ENCODE results near the gene ZNF687.
"Not testable (repeated sequence)": the region's sequence is repeated elsewhere in the genome, so short reads cannot be mapped to it uniquely, and the experiment has no call there.

The ZNF687 gene

GRCh38 chr1:151281969-151282882 lies at the start of gene ZNF687:
ZNF687 (plus strand) TSS chr1:151282299; CDS start chr1:151286292, 3,993 bp downstream.
- peak; percentile 99 for DNase-seq

GRCh38 chr1:151235235-151235634 lies 46.9 kb upstream of the ZNF687 start:
- DNase-seq: no peak

- no peak for DNase-seq
These were observed 44.2 kb upstream of the ZNF687 start for GRCh38 chr1:151237678-151238466.

GRCh38 chr1:151238467-151238739 lies 43.7 kb upstream of the ZNF687 start:
- DNase-seq: no peak

- no peak for DNase-seq
These were observed 39.7 kb upstream of the ZNF687 start for GRCh38 chr1:151242442-151242841.

- no peak for DNase-seq
These were observed 38.3 kb upstream of the ZNF687 start for GRCh38 chr1:151243683-151244216.

GRCh38 chr1:151246786-151247185 lies 35.3 kb upstream of the ZNF687 start:
- no peak for DNase-seq

- DNase-seq: peak; percentile 64
These were observed 30.2 kb upstream of the ZNF687 start for GRCh38 chr1:151251656-151252470.

GRCh38 chr1:151254217-151255213 lies 27.6 kb upstream of the ZNF687 start, which contains the start of gene PSMD4:
PSMD4 (plus strand) TSS chr1:151254734; CDS start chr1:151254783, 49 bp downstream.
- DNase-seq: peak; percentile 93

- DNase-seq: no peak
These were observed 26.7 kb upstream of the ZNF687 start for GRCh38 chr1:151255381-151255780.

GRCh38 chr1:151259351-151259750 lies 22.7 kb upstream of the ZNF687 start:
- no peak for DNase-seq

- no peak for DNase-seq
These were observed 16.5 kb upstream of the ZNF687 start for GRCh38 chr1:151265446-151266236.

- no peak for DNase-seq
These were observed 15.8 kb upstream of the ZNF687 start for GRCh38 chr1:151266315-151266714.

GRCh38 chr1:151266821-151267220 lies 15.3 kb upstream of the ZNF687 start:
- DNase-seq: no peak

- DNase-seq: no peak
These were observed 14.3 kb upstream of the ZNF687 start for GRCh38 chr1:151267760-151268159.

GRCh38 chr1:151273924-151274466 lies 8.1 kb upstream of the ZNF687 start:
- no peak for DNase-seq

- DNase-seq: not testable (repeated sequence)
These were observed 6.8 kb upstream of the ZNF687 start for GRCh38 chr1:151275341-151275740.

- DNase-seq: no peak
These were observed 4.8 kb upstream of the ZNF687 start for GRCh38 chr1:151277249-151277648.

GRCh38 chr1:151281225-151281968 lies 702 bp upstream of the ZNF687 start:
- DNase-seq: peak; percentile 94

All from activated naive CD4-positive, alpha-beta T cell treated with Interleukin-2 at 50 U/mL for 16 hours (primary cell).